CD14-positive monocyte (primary cell): ENCODE measurements around the gene CCDC85C. TPM values are rescaled to one million over a fixed set of nuclear protein-coding genes. Genes with fewer than 3 reads are reported as not detected.

Experiments used
- DNase-seq, 3 donors: peaks; one replicate each; pipeline ENCODE4 v3.0.0-alpha.2; 2011 to 2022
- H2AFZ ChIP-seq: 2 replicates; pipeline ENCODE4 v1.6.0; 2012; ENCODE audit warnings: mild to moderate bottlenecking, low read depth, low read length, inconsistent platforms; ENCODE audit not compliant: insufficient read depth, poor library complexity, severe bottlenecking
- H3K27ac ChIP-seq, 2 donors: 1 replicate in 1 of 2; 2 replicates in 1 of 2; pipeline ENCODE4 v1.5.1; 2012 to 2013; ENCODE audit warnings: low read length in 2 of 2, control low read depth in 1 of 2, inconsistent platforms in 1 of 2, low read depth in 1 of 2, mild to moderate bottlenecking in 1 of 2
- H3K27me3 ChIP-seq, 2 donors: one replicate each; pipeline versions ENCODE4 v1.6.0 to v1.6.1; 2011 to 2013; ENCODE audit warnings: low read length in 2 of 2; ENCODE audit not compliant: control insufficient read depth in 2 of 2, insufficient read depth in 2 of 2
- H3K36me3 ChIP-seq, 2 donors: replicated peaks in 1 of 2; 1 replicate in 1 of 2; 2 replicates in 1 of 2; pipeline versions ENCODE4 v1.5.1 to v1.6.1; 2012 to 2013; ENCODE audit warnings: low read length in 2 of 2, control low read depth in 1 of 2, inconsistent platforms in 1 of 2, mild to moderate bottlenecking in 1 of 2; ENCODE audit not compliant: insufficient read depth in 2 of 2, control insufficient read depth in 1 of 2
- H3K4me1 ChIP-seq, 2 donors: 1 replicate in 1 of 2; 2 replicates in 1 of 2; pipeline versions ENCODE4 v1.5.1 to v1.6.1; 2012 to 2013; ENCODE audit warnings: low read length in 2 of 2, control low read depth in 1 of 2, inconsistent platforms in 1 of 2, mild to moderate bottlenecking in 1 of 2, moderate library complexity in 1 of 2; ENCODE audit not compliant: insufficient read depth in 2 of 2, control insufficient read depth in 1 of 2
- H3K4me2 ChIP-seq: replicated peaks from 2 replicates; pipeline ENCODE3; 2012; ENCODE audit warnings: low read length, moderate library complexity, mild to moderate bottlenecking; ENCODE audit not compliant: poor library complexity, severe bottlenecking; ENCODE audit errors: extremely low read depth
- H3K4me3 ChIP-seq, 3 experiments: fragments of 200-600 bp in 1 of 3; sonication (generic) in 1 of 3; replicated peaks in 1 of 3; 1 replicate in 2 of 3; 2 replicates in 1 of 3; pipeline ENCODE4 v1.5.1; 2011 to 2013; ENCODE audit warnings: low read length in 3 of 3, mild to moderate bottlenecking in 3 of 3, control low read depth in 2 of 3, low read depth in 2 of 3, inconsistent platforms in 1 of 3, moderate library complexity in 1 of 3
- H3K79me2 ChIP-seq: 2 replicates; pipeline ENCODE4 v1.6.0; 2012; ENCODE audit warnings: mild to moderate bottlenecking, control low read depth, inconsistent platforms, low read length, moderate library complexity; ENCODE audit not compliant: insufficient read depth
- H3K9ac ChIP-seq: 2 replicates; pipeline ENCODE4 v1.6.0; 2017; ENCODE audit warnings: low read length, mild to moderate bottlenecking; ENCODE audit not compliant: insufficient read depth, poor library complexity, severe bottlenecking
- H3K9me3 ChIP-seq, 2 donors: replicated peaks in 1 of 2; 1 replicate in 1 of 2; 2 replicates in 1 of 2; pipeline versions ENCODE4 v1.5.1 to v1.6.1; 2012 to 2013; ENCODE audit warnings: low read length in 2 of 2, control low read depth in 1 of 2; ENCODE audit not compliant: control insufficient read depth in 1 of 2, insufficient read depth in 1 of 2
- H4K20me1 ChIP-seq: 2 replicates; pipeline ENCODE4 v1.6.0; 2012; ENCODE audit warnings: mild to moderate bottlenecking, low read length, control low read depth, moderate library complexity; ENCODE audit not compliant: insufficient read depth
- H3K27ac Mint-ChIP-seq, 7 donors: one replicate each; pipeline ENCODE4 v1.8.0; 2020; ENCODE audit warnings: mild to moderate bottlenecking in 7 of 7, mixed read lengths in 7 of 7, moderate library complexity in 6 of 7, inconsistent platforms in 2 of 7
- H3K27me3 Mint-ChIP-seq, 3 donors: one replicate each; pipeline ENCODE4 v1.8.0; 2021 to 2022; ENCODE audit warnings: low read depth in 3 of 3, mild to moderate bottlenecking in 3 of 3, mixed read lengths in 3 of 3, moderate library complexity in 3 of 3, inconsistent platforms in 1 of 3
- H3K36me3 Mint-ChIP-seq, 2 donors: one replicate each; pipeline ENCODE4 v1.8.0; 2020; ENCODE audit warnings: mixed read lengths in 2 of 2, inconsistent platforms in 1 of 2, mild to moderate bottlenecking in 1 of 2
- H3K4me1 Mint-ChIP-seq: one replicate; pipeline ENCODE4 v1.8.0; 2020; ENCODE audit warnings: mild to moderate bottlenecking, mixed read lengths
- H3K4me3 Mint-ChIP-seq, 2 donors: one replicate each; pipeline ENCODE4 v1.8.0; 2020; ENCODE audit warnings: mild to moderate bottlenecking in 2 of 2, mixed read lengths in 2 of 2, moderate library complexity in 1 of 2
- H3K9me3 Mint-ChIP-seq, 7 donors: one replicate each; pipeline ENCODE4 v1.8.0; 2020 to 2022; ENCODE audit warnings: mixed read lengths in 7 of 7, mild to moderate bottlenecking in 6 of 7, moderate library complexity in 6 of 7, inconsistent platforms in 2 of 7
- CTCF ChIP-seq: fragments of 200-600 bp; IDR thresholded peaks from one replicate; pipeline ENCODE4 v1.8.0; 2022; ENCODE audit warnings: antibody characterized with exemption, mild to moderate bottlenecking
- WGBS: methylation state at CpG from one replicate; pipeline ENCODE4 v1.1.5; 2013; ENCODE audit warnings: missing lambda C conversion rate; ENCODE audit not compliant: insufficient coverage; 5-methylcytosine and 5-hydroxymethylcytosine counted together
- intact Hi-C, 2 donors: fragments of 100-400 bp; cut with micrococcal nuclease; formaldehyde crosslinking; loops; one replicate each; pipeline versions ENCODE4 v1.15.0 to v1.15.1; 2023
- polyA plus RNA-seq, 3 donors: library from polyadenylated mRNA; depleted of rRNA in 1 of 3; unstranded in 2 of 3; stranded (reverse) in 1 of 3; fragments of 300-500 nt in 2 of 3; fragments of >200 nt in 1 of 3; fragmentation: Illumina TruSeq in 2 of 3; gene quantifications; 1 replicate in 2 of 3; 2 replicates in 1 of 3; pipeline ENCODE4 v1.2.3, GENCODE V29; 2012 to 2021

CCDC85C gene
- polyA plus RNA-seq, 3 donors: under 0.01 to 0.03 TPM; not detected in 1

GRCh38 chr14:99534863-99535262 lies 69.1 kb downstream of the CCDC85C start:
- Mint-ChIP-seq H3K36me3 (no peaks in the 10 kb centered on the region), H3K9me3 (no peaks in the 10 kb centered on the region), H3K27ac (no peak overlapping the region), H3K4me3 (no peak overlapping the region), H3K4me1 (peaks cover 2% of the 10 kb centered on the region), H3K27me3 (peaks cover 2 to 7% (median 7%) of the 10 kb centered on the region in 3 donors)
- H3K4me3 ChIP-seq: no peak overlapping the region
- H3K27me3 ChIP-seq: no peaks in the 10 kb centered on the region
- H4K20me1 ChIP-seq: no peaks in the 10 kb centered on the region
- 96% methylated on average over 8 of the region's 13 CpGs for WGBS
- no peak for TF ChIP-seq CTCF
- no peak overlapping the region for H3K27ac ChIP-seq
- intact Hi-C loops: no loop called here
- H3K4me2 ChIP-seq: no peak overlapping the region
- DNase-seq: no peak
- no peak overlapping the region for H3K9ac ChIP-seq
- no peaks in the 10 kb centered on the region for H3K4me1 ChIP-seq
- no peak overlapping the region for H2AFZ ChIP-seq
- no peaks in the 10 kb centered on the region for H3K79me2 ChIP-seq
- H3K9me3 ChIP-seq: no peaks in the 10 kb centered on the region
- no peaks in the 10 kb centered on the region for H3K36me3 ChIP-seq

- Histone ChIP-seq H3K4me3 (no peak overlapping the region), H3K4me1 (no peaks in the 10 kb centered on the region), H3K4me2 (no peak overlapping the region), H4K20me1 (no peaks in the 10 kb centered on the region), H3K9me3 (no peaks in the 10 kb centered on the region), H2AFZ (no peak overlapping the region), H3K79me2 (no peaks in the 10 kb centered on the region), H3K27ac (no peak overlapping the region), H3K36me3 (no peaks in the 10 kb centered on the region), H3K27me3 (no peaks in the 10 kb centered on the region), H3K9ac (no peak overlapping the region)
- no peak for TF ChIP-seq CTCF
- Mint-ChIP-seq H3K4me3 (no peak overlapping the region), H3K27me3 (peaks cover 2 to 5% (median 4%) of the 10 kb centered on the region in 3 donors), H3K4me1 (peaks cover 2% of the 10 kb centered on the region), H3K9me3 (no peaks in the 10 kb centered on the region), H3K36me3 (no peaks in the 10 kb centered on the region), H3K27ac (peak overlapping the region in 1 of 7 donors; percentile 6)
- WGBS: 95% methylated on average over 6 of the region's 6 CpGs
- DNase-seq: no peak
- intact Hi-C loops: no loop called here
Observed at GRCh38 chr14:99534333-99534732, 69.7 kb downstream of the CCDC85C start.
